ENCODE data around the gene LSM7. TPM values are rescaled to one million over a fixed set of nuclear protein-coding genes. Genes with fewer than 3 reads are reported as not detected.

Gene LSM7
- total RNA-seq, 2 experiments from 2014 or later: 164 to 321 TPM

- no peaks in the 10 kb centered on the region for H4K20me1 ChIP-seq (ENCODE audit: insufficient read depth, low read length)
- POLR2A ChIA-PET: no interaction called here
These were observed 17.6 kb upstream of the LSM7 start for GRCh38 chr19:2345794-2346663.

GRCh38 chr19:2345076-2345475, 16.7 kb upstream of the LSM7 start:
- ChIA-PET CTCF (ENCODE audit: unreplicated experiment) (no interaction called here), POLR2A (no interaction called here)
- peaks cover 30% of the 10 kb centered on the region for H3K36me3 ChIP-seq (ENCODE audit: insufficient read depth, low read length)
- no peak overlapping the region for H2AFZ ChIP-seq (ENCODE audit: low read length)
- H3K4me2 ChIP-seq (ENCODE audit: low read length): no peak overlapping the region
- H3K4me3 ChIP-seq (ENCODE audit: low read depth, low read length, poor library complexity, severe bottlenecking): no peak overlapping the region
- no peaks in the 10 kb centered on the region for H3K9me2 ChIP-seq (ENCODE audit: insufficient read depth, low read length)
- H4K20me1 ChIP-seq (ENCODE audit: insufficient read depth, low read length): no peaks in the 10 kb centered on the region
- H3K4me1 ChIP-seq (ENCODE audit: insufficient read depth, low read length, poor library complexity, severe bottlenecking): no peaks in the 10 kb centered on the region
- TF ChIP-seq EZH2phosphoT487 (IDR thresholded peaks at IDR 0.05; ENCODE audit: borderline replicate concordance, low read depth, low read length) (no peak), CTCF (conservative IDR thresholded peaks at IDR 0.05; ENCODE audit: low read length) (no peak)
- DNase-seq (ENCODE audit: low spot score): no peak
- H3K9me3 ChIP-seq (ENCODE audit: low read length): no peaks in the 10 kb centered on the region
- H3K79me2 ChIP-seq (ENCODE audit: insufficient read depth, low read depth, low read length): no peaks in the 10 kb centered on the region
- no peak overlapping the region for H3K27ac ChIP-seq (ENCODE audit: low read depth, low read length, poor library complexity, severe bottlenecking)
- intact Hi-C loops (cut with micrococcal nuclease; ENCODE audit: unreplicated experiment): no loop called here
- BruUV-seq (replicated peaks): no TSS peak

More at GRCh38 chr19:2345794-2346663, 17.6 kb upstream of the LSM7 start:
- CTCF ChIA-PET (ENCODE audit: unreplicated experiment): no interaction called here
- Histone ChIP-seq H3K9me2 (ENCODE audit: insufficient read depth, low read length) (no peaks in the 10 kb centered on the region), H3K4me1 (ENCODE audit: insufficient read depth, low read length, poor library complexity, severe bottlenecking) (no peaks in the 10 kb centered on the region), H3K27ac (ENCODE audit: low read depth, low read length, poor library complexity, severe bottlenecking) (no peak overlapping the region), H3K9me3 (ENCODE audit: low read length) (no peaks in the 10 kb centered on the region), H3K36me3 (ENCODE audit: insufficient read depth, low read length) (peaks cover 30% of the 10 kb centered on the region), H3K4me3 (ENCODE audit: low read depth, low read length, poor library complexity, severe bottlenecking) (no peak overlapping the region), H3K4me2 (ENCODE audit: low read length) (no peak overlapping the region), H3K79me2 (ENCODE audit: insufficient read depth, low read depth, low read length) (no peaks in the 10 kb centered on the region), H2AFZ (ENCODE audit: low read length) (no peak overlapping the region)
- BruUV-seq (replicated peaks): TSS peak; percentile 40
- intact Hi-C loops (cut with micrococcal nuclease; ENCODE audit: unreplicated experiment): no loop called here
- TF ChIP-seq CTCF (conservative IDR thresholded peaks at IDR 0.05; ENCODE audit: low read length) (no peak), EZH2phosphoT487 (IDR thresholded peaks at IDR 0.05; ENCODE audit: borderline replicate concordance, low read depth, low read length) (no peak)
- DNase-seq (ENCODE audit: low spot score): no peak

- no peak for TF ChIP-seq CTCF (conservative IDR thresholded peaks at IDR 0.05; ENCODE audit: low read length)
- TF ChIP-seq EZH2phosphoT487 (IDR thresholded peaks at IDR 0.05; ENCODE audit: borderline replicate concordance, low read depth, low read length): no peak
- intact Hi-C loops (cut with micrococcal nuclease; ENCODE audit: unreplicated experiment): no loop called here
- Histone ChIP-seq H3K4me3 (ENCODE audit: low read depth, low read length, poor library complexity, severe bottlenecking) (no peak overlapping the region), H3K79me2 (ENCODE audit: insufficient read depth, low read depth, low read length) (no peaks in the 10 kb centered on the region), H3K4me2 (ENCODE audit: low read length) (no peak overlapping the region), H3K4me1 (ENCODE audit: insufficient read depth, low read length, poor library complexity, severe bottlenecking) (no peaks in the 10 kb centered on the region), H3K36me3 (ENCODE audit: insufficient read depth, low read length) (peaks cover 37% of the 10 kb centered on the region), H2AFZ (ENCODE audit: low read length) (no peak overlapping the region), H4K20me1 (ENCODE audit: insufficient read depth, low read length) (no peaks in the 10 kb centered on the region), H3K9me3 (ENCODE audit: low read length) (no peaks in the 10 kb centered on the region), H3K27ac (ENCODE audit: low read depth, low read length, poor library complexity, severe bottlenecking) (no peak overlapping the region), H3K9me2 (ENCODE audit: insufficient read depth, low read length) (no peaks in the 10 kb centered on the region)
- BruUV-seq (replicated peaks): no TSS peak
- DNase-seq (ENCODE audit: low spot score): no peak
- POLR2A ChIA-PET: no interaction called here
- CTCF ChIA-PET (ENCODE audit: unreplicated experiment): no interaction called here
These were observed 16.0 kb upstream of the LSM7 start for GRCh38 chr19:2344381-2344870.

Data from OCI-LY7 (cell line).